ENCODE data around the gene CDH5.

Gene CDH5

GRCh38 chr16:66364117-66364958, 2.2 kb upstream of the CDH5 start:
- TF ChIP-seq, protein P1, sequence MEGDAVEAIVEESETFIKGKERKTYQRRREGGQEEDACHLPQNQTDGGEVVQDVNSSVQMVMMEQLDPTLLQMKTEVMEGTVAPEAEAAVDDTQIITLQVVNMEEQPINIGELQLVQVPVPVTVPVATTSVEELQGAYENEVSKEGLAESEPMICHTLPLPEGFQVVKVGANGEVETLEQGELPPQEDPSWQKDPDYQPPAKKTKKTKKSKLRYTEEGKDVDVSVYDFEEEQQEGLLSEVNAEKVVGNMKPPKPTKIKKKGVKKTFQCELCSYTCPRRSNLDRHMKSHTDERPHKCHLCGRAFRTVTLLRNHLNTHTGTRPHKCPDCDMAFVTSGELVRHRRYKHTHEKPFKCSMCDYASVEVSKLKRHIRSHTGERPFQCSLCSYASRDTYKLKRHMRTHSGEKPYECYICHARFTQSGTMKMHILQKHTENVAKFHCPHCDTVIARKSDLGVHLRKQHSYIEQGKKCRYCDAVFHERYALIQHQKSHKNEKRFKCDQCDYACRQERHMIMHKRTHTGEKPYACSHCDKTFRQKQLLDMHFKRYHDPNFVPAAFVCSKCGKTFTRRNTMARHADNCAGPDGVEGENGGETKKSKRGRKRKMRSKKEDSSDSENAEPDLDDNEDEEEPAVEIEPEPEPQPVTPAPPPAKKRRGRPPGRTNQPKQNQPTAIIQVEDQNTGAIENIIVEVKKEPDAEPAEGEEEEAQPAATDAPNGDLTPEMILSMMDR (conservative IDR thresholded peaks at IDR 0.05), result no peak
- TF ChIP-seq ZFX (IDR thresholded peaks at IDR 0.05), result peak; percentile 23; the same call in 1 of the 2 replicates
- peak overlapping the region; percentile 88 for H3K27ac ChIP-seq

- no peak for TF ChIP-seq ZFX (IDR thresholded peaks at IDR 0.05)
- TF ChIP-seq, protein P1 (conservative IDR thresholded peaks at IDR 0.05), result no peak
- peak overlapping the region; percentile 88 for H3K27ac ChIP-seq
These were observed 1.6 kb upstream of the CDH5 start for GRCh38 chr16:66364959-66365306.

GRCh38 chr16:66365651-66366050, 840 bp upstream of the CDH5 start:
- TF ChIP-seq ZFX (IDR thresholded peaks at IDR 0.05), result no peak
- TF ChIP-seq, protein P1 (conservative IDR thresholded peaks at IDR 0.05), result no peak
- peak overlapping the region; percentile 88 for H3K27ac ChIP-seq

DNA sequence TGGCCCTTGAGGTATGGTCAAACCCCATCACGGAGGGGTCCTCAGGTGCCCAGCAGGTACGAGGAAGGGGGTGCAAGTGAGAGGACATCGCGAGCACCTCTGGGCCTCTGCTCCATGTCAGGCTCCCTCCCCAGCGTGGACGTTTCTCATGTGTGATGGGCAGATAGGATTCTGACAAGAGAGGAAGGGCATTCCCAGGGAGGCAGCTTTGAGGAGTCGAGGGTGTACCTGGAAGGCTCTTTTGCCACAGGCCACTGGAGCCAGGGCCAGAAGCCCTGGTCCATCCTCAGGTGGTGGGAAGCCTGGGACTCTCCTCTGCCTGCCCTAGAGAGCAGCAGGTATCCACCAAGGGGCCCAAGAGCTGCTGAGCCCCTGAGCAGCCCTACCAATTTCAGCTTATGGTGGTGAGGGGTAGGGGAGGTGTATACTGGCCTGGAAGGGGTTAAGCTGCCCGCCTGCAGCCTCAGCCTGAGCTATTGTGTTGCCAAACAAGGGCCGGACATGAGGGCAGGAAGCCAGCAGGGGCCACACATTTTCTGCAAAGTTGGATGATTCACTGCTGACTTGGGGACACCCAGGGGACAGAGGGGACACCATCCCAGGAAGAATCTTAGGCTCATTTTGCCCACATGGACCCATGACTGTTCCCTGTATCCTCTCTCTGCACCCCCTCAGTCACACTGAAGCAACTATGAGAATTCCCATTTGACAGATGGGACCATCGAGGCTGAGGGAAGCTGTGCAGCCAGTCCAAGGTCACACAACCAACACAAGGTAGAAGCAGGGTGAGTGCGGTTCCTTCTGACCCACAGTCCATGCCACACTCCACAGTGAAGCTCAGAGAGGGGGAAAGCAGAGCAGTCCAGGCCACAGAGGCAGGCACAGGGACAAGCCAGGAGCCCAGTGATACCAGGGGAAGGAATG, 1.7 kb downstream of the CDH5 start:
- no peak overlapping the region for H3K27ac ChIP-seq
- TF ChIP-seq ZFX (IDR thresholded peaks at IDR 0.05), result no peak
- TF ChIP-seq, protein P1 (conservative IDR thresholded peaks at IDR 0.05), result no peak

GRCh38 chr16:66369055-66369592, 2.6 kb downstream of the CDH5 start:
- no peak overlapping the region for H3K27ac ChIP-seq
- TF ChIP-seq, protein P1 (conservative IDR thresholded peaks at IDR 0.05), result no peak
- TF ChIP-seq ZFX (IDR thresholded peaks at IDR 0.05), result no peak

DNA sequence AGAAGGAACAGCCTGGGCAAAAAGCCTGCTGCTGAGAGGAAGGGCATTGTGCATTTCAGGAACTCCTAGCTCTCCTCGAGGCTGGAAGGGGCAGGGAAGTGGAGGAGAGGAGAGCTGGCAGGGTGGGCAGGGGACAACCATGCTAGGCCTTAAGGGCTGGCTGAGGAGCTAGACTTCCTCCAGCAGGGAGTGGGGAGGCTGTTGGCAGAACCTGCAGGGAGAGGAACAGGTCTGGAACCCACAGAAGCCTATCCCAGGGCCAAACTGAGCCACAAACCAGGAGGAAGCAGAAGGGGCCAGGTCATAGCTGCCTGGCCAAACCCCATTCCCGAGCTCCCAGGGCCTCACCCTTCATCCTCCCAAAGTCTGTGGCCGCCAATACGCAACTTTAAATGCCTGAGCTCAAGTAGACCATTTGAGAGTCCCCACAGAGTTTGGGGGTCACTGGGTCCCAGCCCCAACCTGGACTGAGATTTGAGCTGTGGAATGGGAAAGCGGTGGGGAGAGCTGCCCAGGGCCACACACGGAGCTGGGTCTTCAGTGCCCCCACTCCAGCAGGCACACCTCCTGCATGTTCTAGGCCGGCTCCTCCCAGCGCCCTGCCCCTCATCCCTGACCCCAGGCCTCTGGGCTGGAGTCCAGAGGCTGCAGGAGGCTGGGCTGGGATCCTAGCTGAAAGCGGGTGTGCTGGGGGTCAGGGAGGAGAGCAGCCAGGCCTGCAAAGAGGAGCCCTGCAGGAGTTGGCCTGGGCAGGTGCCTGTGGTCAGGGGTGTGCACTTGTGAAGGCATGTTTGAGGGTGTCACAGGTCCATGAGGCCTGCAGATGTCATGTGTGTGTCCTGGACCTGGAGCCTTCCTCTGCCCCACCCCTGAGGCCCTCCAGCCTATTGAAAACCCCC, 4.5 kb downstream of the CDH5 start:
- TF ChIP-seq ZFX (IDR thresholded peaks at IDR 0.05), result no peak
- TF ChIP-seq, protein P1 (conservative IDR thresholded peaks at IDR 0.05), result no peak
- no peak overlapping the region for H3K27ac ChIP-seq
